Epithelial cell of esophagus (primary cell): Measurements from ENCODE around the gene CEP104.

ENCODE experiments used
- DNase-seq: peaks from one replicate; pipeline ENCODE4 v3.0.0; 2010; ENCODE audit warnings: low read depth
- H3K4me3 ChIP-seq: 2 replicates; pipeline ENCODE4 v1.5.1; 2011; ENCODE audit warnings: mild to moderate bottlenecking, low read length, control low read depth
- CTCF ChIP-seq: IDR thresholded peaks from 2 replicates; pipeline ENCODE4 v1.5.1; 2011; ENCODE audit warnings: low read depth, mild to moderate bottlenecking, low read length, control low read depth, inconsistent platforms; ENCODE audit not compliant: insufficient read depth; ENCODE audit errors: missing control alignments

Gene CEP104

GRCh38 chr1:3790500-3790923 is 66.5 kb downstream of the CEP104 start:
- no peak overlapping the region for H3K4me3 ChIP-seq
- DNase-seq, result no peak
- TF ChIP-seq CTCF, result no peak

GRCh38 chr1:3789421-3790300 is 67.3 kb downstream of the CEP104 start:
- no peak for DNase-seq
- no peak for TF ChIP-seq CTCF
- H3K4me3 ChIP-seq, result no peak overlapping the region

GRCh38 chr1:3788756-3789420 is 68.1 kb downstream of the CEP104 start:
- H3K4me3 ChIP-seq, result no peak overlapping the region
- no peak for TF ChIP-seq CTCF
- no peak for DNase-seq

- DNase-seq, result no peak
- no peak for TF ChIP-seq CTCF
- H3K4me3 ChIP-seq, result no peak overlapping the region
Measured at GRCh38 chr1:3787745-3788605, 69.0 kb downstream of the CEP104 start.

DNA sequence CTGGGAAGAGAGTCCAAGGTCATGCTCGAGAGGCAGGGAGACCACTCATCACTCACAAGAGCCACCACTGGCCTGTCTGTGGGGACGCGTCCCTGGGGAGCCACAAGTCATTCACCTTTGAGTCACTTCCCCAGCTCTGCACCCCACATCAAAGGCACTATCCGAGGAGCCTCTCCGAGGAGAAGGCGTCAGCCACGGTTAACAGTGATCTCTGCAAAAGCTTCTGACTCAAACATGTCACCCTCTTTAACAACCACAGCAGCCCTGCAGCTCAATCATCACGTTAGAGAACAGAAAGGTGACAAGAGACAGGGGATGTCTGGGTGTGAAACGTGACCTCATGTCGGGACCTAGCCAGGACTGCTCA is 69.7 kb downstream of the CEP104 start:
- H3K4me3 ChIP-seq, result no peak overlapping the region
- DNase-seq, result no peak
- TF ChIP-seq CTCF, result no peak

GRCh38 chr1:3786468-3787348 is 70.3 kb downstream of the CEP104 start:
- DNase-seq, result no peak
- no peak for TF ChIP-seq CTCF
- no peak overlapping the region for H3K4me3 ChIP-seq
